Keratinocyte (primary cell): ENCODE results near the gene GRIA4. TPM values are rescaled to one million over a fixed set of nuclear protein-coding genes. Genes with fewer than 3 reads are reported as not detected.

ENCODE experiments used
- DNase-seq: peaks from one replicate; pipeline ENCODE4 v3.0.0-alpha.2; 2011; ENCODE audit warnings: low read depth, missing footprints, low spot score
- FAIRE-seq: peaks from 2 replicates; lab custom pipeline; 2011; peaks lifted over from hg19 to GRCh38; lab: Jason Lieb, UNC
- H2AFZ ChIP-seq: 2 replicates; pipeline ENCODE4 v1.6.0; 2012; ENCODE audit warnings: low read length, control low read depth, inconsistent platforms; ENCODE audit not compliant: control insufficient read depth
- H3K27ac ChIP-seq: 2 replicates; pipeline ENCODE4 v1.5.1; 2011; ENCODE audit warnings: low read length; ENCODE audit not compliant: control insufficient read depth, insufficient read depth
- H3K27me3 ChIP-seq: 3 replicates; pipeline ENCODE4 v1.6.0; 2011; ENCODE audit warnings: low read length; ENCODE audit not compliant: control insufficient read depth, insufficient read depth; ENCODE audit errors: extremely low read depth
- H3K36me3 ChIP-seq, 2 experiments: 2 replicates in 1 of 2; 3 replicates in 1 of 2; pipeline ENCODE4 v1.5.1; 2011; ENCODE audit warnings: low read length in 2 of 2, mild to moderate bottlenecking in 1 of 2; ENCODE audit not compliant: control insufficient read depth in 2 of 2, insufficient read depth in 2 of 2; ENCODE audit errors: extremely low read depth in 1 of 2
- H3K4me1 ChIP-seq: 3 replicates; pipeline ENCODE4 v1.5.1; 2011; ENCODE audit warnings: low read length; ENCODE audit not compliant: control insufficient read depth, insufficient read depth; ENCODE audit errors: extremely low read depth
- H3K4me2 ChIP-seq: 3 replicates; pipeline ENCODE4 v1.6.0; 2011; ENCODE audit warnings: low read depth, low read length; ENCODE audit not compliant: control insufficient read depth, insufficient read depth; ENCODE audit errors: extremely low read depth
- H3K4me3 ChIP-seq, 3 experiments: fragments of 200-600 bp in 1 of 3; sonication (generic) in 1 of 3; 2 replicates in 2 of 3; 3 replicates in 1 of 3; pipeline ENCODE4 v1.5.1; 2011 to 2016; ENCODE audit warnings: low read length in 3 of 3, mild to moderate bottlenecking in 3 of 3, control low read depth in 2 of 3, inconsistent platforms in 1 of 3, low read depth in 1 of 3, mixed read lengths in 1 of 3, mixed run types in 1 of 3, moderate library complexity in 1 of 3; ENCODE audit not compliant: control insufficient read depth in 2 of 3, insufficient read depth in 2 of 3; ENCODE audit errors: extremely low read depth in 1 of 3
- H3K79me2 ChIP-seq: 2 replicates; pipeline ENCODE4 v1.6.0; 2012; ENCODE audit warnings: low read length; ENCODE audit not compliant: control insufficient read depth, insufficient read depth
- H3K9ac ChIP-seq: 3 replicates; pipeline ENCODE4 v1.6.0; 2011; ENCODE audit warnings: low read length; ENCODE audit not compliant: control insufficient read depth, insufficient read depth; ENCODE audit errors: extremely low read depth
- H3K9me1 ChIP-seq: 3 replicates; pipeline ENCODE4 v1.6.0; 2011; ENCODE audit warnings: low read length; ENCODE audit not compliant: control insufficient read depth, insufficient read depth; ENCODE audit errors: extremely low read depth
- H3K9me3 ChIP-seq: 2 replicates; pipeline ENCODE4 v1.5.1; 2012; ENCODE audit warnings: low read depth, low read length; ENCODE audit not compliant: control insufficient read depth
- H4K20me1 ChIP-seq: 3 replicates; pipeline ENCODE4 v1.6.0; 2011; ENCODE audit warnings: low read length; ENCODE audit not compliant: control insufficient read depth, insufficient read depth; ENCODE audit errors: extremely low read depth
- EZH2 ChIP-seq: IDR thresholded peaks from one replicate; pipeline ENCODE4 v1.6.1; 2012; ENCODE audit warnings: inconsistent platforms, mild to moderate bottlenecking, low read length, moderate library complexity
- dilution Hi-C: fragments of 300-500 bp; cut with MboI; formaldehyde crosslinking; loops from one replicate; pipeline ENCODE4 v1.7.0; 2020; ENCODE audit warnings: low sequenced_read_pairs; ENCODE audit not compliant: extremely low pct_ligation_motif_present
- polyA plus RNA-seq, 5 experiments: library from polyadenylated mRNA; depleted of rRNA in 3 of 5; stranded (reverse) in 3 of 5; stranded (forward) in 1 of 5; unstranded in 1 of 5; fragments of >200 nt; gene quantifications; 1 replicate in 1 of 5; 2 replicates in 3 of 5; 3 replicates in 1 of 5; pipeline versions ENCODE4 v1.2.1 to v1.2.3, GENCODE V29; 2011 to 2012; ENCODE audit warnings: missing spikeins in 2 of 5, low read depth in 1 of 5, low replicate concordance in 1 of 5
- TF ChIP-seq, protein P1 (sequence below), 3 experiments: IDR thresholded peaks in 1 of 3; conservative IDR thresholded peaks in 1 of 3; optimal IDR thresholded peaks in 1 of 3; 2 replicates in 2 of 3; 3 replicates in 1 of 3; pipeline versions ENCODE3 to v1.5.1; 2011; ENCODE audit warnings: low read length in 3 of 3, mild to moderate bottlenecking in 3 of 3, moderate library complexity in 2 of 3, control low read depth in 1 of 3, inconsistent platforms in 1 of 3; ENCODE audit not compliant: insufficient read depth in 2 of 3; ENCODE audit errors: extremely low read depth in 1 of 3

Gene GRIA4
- polyA plus RNA-seq, 1 donor (not counting 4 experiments of a cell fraction or from before 2014, with no cell fraction given), result not detected

DNA sequence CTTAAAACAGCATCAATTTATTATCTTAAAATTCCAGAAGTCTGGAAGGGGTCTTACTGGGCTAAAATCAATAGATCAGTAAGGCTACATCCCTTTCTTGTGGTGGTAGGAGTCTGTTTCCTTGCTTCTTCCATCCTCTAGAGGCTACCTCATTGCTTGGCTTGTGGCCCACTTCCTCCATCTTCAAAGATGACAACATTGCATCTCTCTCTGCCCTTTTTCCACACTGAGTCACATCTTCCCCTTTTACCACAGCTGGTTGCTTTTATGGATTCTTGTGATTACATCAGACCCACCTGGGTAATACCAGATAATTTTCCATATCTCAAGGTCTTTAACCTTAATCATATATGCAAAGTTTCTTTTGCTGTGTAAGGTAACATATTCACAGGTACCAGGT lies 60.9 kb downstream of the GRIA4 start:
- Histone ChIP-seq H3K4me1 (no peaks in the 10 kb centered on the region), H3K36me3 (no peaks in the 10 kb centered on the region), H3K9me3 (no peaks in the 10 kb centered on the region), H3K79me2 (no peaks in the 10 kb centered on the region), H3K4me2 (no peak overlapping the region), H3K4me3 (no peak overlapping the region), H3K9me1 (no peaks in the 10 kb centered on the region), H3K9ac (no peak overlapping the region), H4K20me1 (no peaks in the 10 kb centered on the region), H3K27me3 (no peaks in the 10 kb centered on the region), H3K27ac (no peak overlapping the region), H2AFZ (no peak overlapping the region)
- FAIRE-seq (no peak), DNase-seq (no peak)
- TF ChIP-seq, protein P1, sequence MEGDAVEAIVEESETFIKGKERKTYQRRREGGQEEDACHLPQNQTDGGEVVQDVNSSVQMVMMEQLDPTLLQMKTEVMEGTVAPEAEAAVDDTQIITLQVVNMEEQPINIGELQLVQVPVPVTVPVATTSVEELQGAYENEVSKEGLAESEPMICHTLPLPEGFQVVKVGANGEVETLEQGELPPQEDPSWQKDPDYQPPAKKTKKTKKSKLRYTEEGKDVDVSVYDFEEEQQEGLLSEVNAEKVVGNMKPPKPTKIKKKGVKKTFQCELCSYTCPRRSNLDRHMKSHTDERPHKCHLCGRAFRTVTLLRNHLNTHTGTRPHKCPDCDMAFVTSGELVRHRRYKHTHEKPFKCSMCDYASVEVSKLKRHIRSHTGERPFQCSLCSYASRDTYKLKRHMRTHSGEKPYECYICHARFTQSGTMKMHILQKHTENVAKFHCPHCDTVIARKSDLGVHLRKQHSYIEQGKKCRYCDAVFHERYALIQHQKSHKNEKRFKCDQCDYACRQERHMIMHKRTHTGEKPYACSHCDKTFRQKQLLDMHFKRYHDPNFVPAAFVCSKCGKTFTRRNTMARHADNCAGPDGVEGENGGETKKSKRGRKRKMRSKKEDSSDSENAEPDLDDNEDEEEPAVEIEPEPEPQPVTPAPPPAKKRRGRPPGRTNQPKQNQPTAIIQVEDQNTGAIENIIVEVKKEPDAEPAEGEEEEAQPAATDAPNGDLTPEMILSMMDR (optimal IDR thresholded peaks at IDR 0.05 in 1 of 3, IDR thresholded peaks at IDR 0.05 in 1 of 3, conservative IDR thresholded peaks at IDR 0.05 in 1 of 3; ENCODE audit: extremely low read depth in 1 of 3, insufficient read depth in 2 of 3, low read length in 3 of 3), result no peak
- dilution Hi-C loops, result no loop called here

DNA sequence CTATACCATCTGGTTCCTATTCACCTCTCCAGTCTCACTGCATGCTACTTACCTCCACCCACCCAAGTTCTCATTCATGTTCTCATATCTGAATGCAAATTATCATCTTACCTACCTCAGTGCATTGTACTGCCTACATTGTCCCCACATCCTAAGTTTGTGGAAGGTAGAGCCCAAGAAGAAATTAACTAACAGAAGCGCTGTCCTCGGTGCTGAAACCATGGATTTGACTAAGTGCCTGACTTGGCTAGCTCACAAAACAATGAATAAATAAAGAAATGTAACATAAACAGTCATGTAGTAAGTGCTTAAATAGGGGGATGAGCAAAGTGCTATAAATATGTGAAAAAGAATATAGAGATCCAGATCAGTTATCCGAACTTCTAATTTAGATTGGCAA lies 63.2 kb downstream of the GRIA4 start:
- no peak for TF ChIP-seq EZH2
- TF ChIP-seq, protein P1 (optimal IDR thresholded peaks at IDR 0.05 in 1 of 3, IDR thresholded peaks at IDR 0.05 in 1 of 3, conservative IDR thresholded peaks at IDR 0.05 in 1 of 3; ENCODE audit: extremely low read depth in 1 of 3, insufficient read depth in 2 of 3, low read length in 3 of 3), result no peak

More for the DNA sequence above, 63.2 kb downstream of the GRIA4 start:
- Histone ChIP-seq H3K36me3 (no peaks in the 10 kb centered on the region), H3K9me3 (no peaks in the 10 kb centered on the region), H3K79me2 (no peaks in the 10 kb centered on the region), H3K27ac (no peak overlapping the region), H4K20me1 (no peaks in the 10 kb centered on the region), H3K9me1 (no peaks in the 10 kb centered on the region), H3K4me2 (no peak overlapping the region), H2AFZ (no peak overlapping the region), H3K4me1 (no peaks in the 10 kb centered on the region), H3K9ac (no peak overlapping the region), H3K27me3 (no peaks in the 10 kb centered on the region), H3K4me3 (no peak overlapping the region)
- dilution Hi-C loops, result no loop called here
- DNase-seq (no peak), FAIRE-seq (no peak)
